ENCODE measurements around the gene ZNF511.

GRCh38 chr10:133287832-133288500 is 20.7 kb upstream of the ZNF511 start:
- TF ChIP-seq CTCF (IDR thresholded peaks at IDR 0.05; ENCODE audit: low read depth, low read length, poor library complexity, severe bottlenecking) (no peak), EZH2phosphoT487 (IDR thresholded peaks at IDR 0.05; ENCODE audit: borderline replicate concordance, low read length) (no peak)

Data from DOHH2 (cell line).